Astrocyte of the spinal cord (primary cell): ENCODE results near the gene MGLL.

Experiments used
- DNase-seq: peaks from one replicate; pipeline ENCODE4 v3.0.0; 2011; ENCODE audit warnings: low read depth, low spot score
- H3K4me3 ChIP-seq: 2 replicates; pipeline ENCODE4 v1.5.1; 2011; ENCODE audit warnings: low read depth, mild to moderate bottlenecking, low read length, moderate library complexity
- CTCF ChIP-seq: IDR thresholded peaks from 2 replicates; pipeline ENCODE4 v1.5.1; 2012; ENCODE audit warnings: low read depth, mild to moderate bottlenecking, low read length, inconsistent platforms
- in situ Hi-C: cut with HindIII; loops from 2 replicates; pipeline ENCODE4 v1.10.0; 2017; ENCODE audit warnings: low sequenced_read_pairs

Gene MGLL

GRCh38 chr3:127722091-127722784 is 100.1 kb downstream of the MGLL start:
- DNase-seq = no peak
- no peak overlapping the region for H3K4me3 ChIP-seq
- in situ Hi-C loops = no loop called here
- TF ChIP-seq CTCF = no peak

GRCh38 chr3:127720985-127721935 is 101.1 kb downstream of the MGLL start:
- no peak overlapping the region for H3K4me3 ChIP-seq
- in situ Hi-C loops = no loop called here

GRCh38 chr3:127720161-127720823 is 102.0 kb downstream of the MGLL start:
- no peak overlapping the region for H3K4me3 ChIP-seq
- in situ Hi-C loops = no loop called here
- no peak for TF ChIP-seq CTCF
- DNase-seq = no peak

More at GRCh38 chr3:127720985-127721935, 101.1 kb downstream of the MGLL start:
- no peak for DNase-seq
- TF ChIP-seq CTCF = no peak

- no peak for TF ChIP-seq CTCF
- in situ Hi-C loops = no loop called here
- no peak overlapping the region for H3K4me3 ChIP-seq
- no peak for DNase-seq
Observed at GRCh38 chr3:127719369-127719768, 102.9 kb downstream of the MGLL start.

GRCh38 chr3:127718916-127719290 is 103.4 kb downstream of the MGLL start:
- DNase-seq = no peak
- in situ Hi-C loops = no loop called here
- no peak overlapping the region for H3K4me3 ChIP-seq
- TF ChIP-seq CTCF = no peak

- no peak overlapping the region for H3K4me3 ChIP-seq
- in situ Hi-C loops = no loop called here
- no peak for DNase-seq
- peak; percentile 22 for TF ChIP-seq CTCF
Observed at GRCh38 chr3:127718245-127718915, 103.9 kb downstream of the MGLL start.
